Activated CD8-positive, alpha-beta memory T cell treated with anti-CD3 and anti-CD28 coated beads for 4 hours (primary cell): Measurements from ENCODE around the gene PDXP.

Experiments
- DNase-seq, 2 donors: peaks; one replicate each; pipeline ENCODE4 v3.0.0-alpha.2; 2020; ENCODE audit warnings: low read depth in 2 of 2

The PDXP gene

GRCh38 chr22:37697538-37697835, 39.0 kb downstream of the PDXP start:
- DNase-seq, result no peak

- DNase-seq, result no peak
Observed at GRCh38 chr22:37701141-37701786, 42.7 kb downstream of the PDXP start.

GRCh38 chr22:37703906-37704305, 45.4 kb downstream of the PDXP start:
- no peak for DNase-seq

- DNase-seq, result no peak
Observed at GRCh38 chr22:37704645-37705044, 46.1 kb downstream of the PDXP start.

- DNase-seq, result no peak
Observed at GRCh38 chr22:37705205-37705604, 46.7 kb downstream of the PDXP start.

GRCh38 chr22:37708580-37709444, 50.3 kb downstream of the PDXP start:
- DNase-seq, result no peak

GRCh38 chr22:37709445-37709765, 50.9 kb downstream of the PDXP start:
- DNase-seq, result no peak

- DNase-seq, result no peak
Observed at GRCh38 chr22:37710675-37711074, 52.2 kb downstream of the PDXP start.

- DNase-seq, result no peak
Observed at GRCh38 chr22:37711490-37711889, 53.0 kb downstream of the PDXP start.

GRCh38 chr22:37713761-37714160, 55.2 kb downstream of the PDXP start:
- no peak for DNase-seq

GRCh38 chr22:37714634-37715033, 56.1 kb downstream of the PDXP start:
- DNase-seq, result no peak

- DNase-seq, result no peak
Observed at GRCh38 chr22:37715760-37716159, 57.2 kb downstream of the PDXP start.
